Activated CD4-positive, alpha-beta T cell treated with anti-CD3 and anti-CD28 coated beads, Interleukin-2, amount 50 U/mL, for 48 hours (primary cell): Measurements from ENCODE around the gene MYO3A.
"Not testable (repeated sequence)": the region's sequence is repeated elsewhere in the genome, so short reads cannot be mapped to it uniquely, and the experiment has no call there.

ENCODE experiments used
- DNase-seq, 2 experiments: peaks; one replicate each; pipeline ENCODE4 v3.0.0-alpha.2; 2020

Gene MYO3A

DNA sequence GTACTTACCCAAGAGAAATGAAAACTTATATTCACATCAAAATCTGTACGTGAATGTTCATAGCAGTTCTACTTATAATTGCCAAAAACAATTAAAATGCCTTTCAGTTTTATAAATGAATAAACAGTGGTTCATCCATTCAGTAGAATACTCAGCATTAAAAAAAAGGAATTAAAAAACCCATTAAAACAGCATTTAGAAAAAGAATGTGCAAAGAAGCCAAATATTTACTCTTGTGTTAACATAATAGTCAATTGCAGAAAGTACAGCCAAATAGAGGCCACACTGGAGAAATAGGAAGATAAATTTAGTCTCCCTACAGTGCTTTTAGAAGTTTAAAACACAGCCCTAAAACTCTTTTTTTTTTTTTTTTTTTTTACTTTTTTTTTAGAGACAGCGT is 54.6 kb downstream of the MYO3A start:
- DNase-seq = no peak

DNA sequence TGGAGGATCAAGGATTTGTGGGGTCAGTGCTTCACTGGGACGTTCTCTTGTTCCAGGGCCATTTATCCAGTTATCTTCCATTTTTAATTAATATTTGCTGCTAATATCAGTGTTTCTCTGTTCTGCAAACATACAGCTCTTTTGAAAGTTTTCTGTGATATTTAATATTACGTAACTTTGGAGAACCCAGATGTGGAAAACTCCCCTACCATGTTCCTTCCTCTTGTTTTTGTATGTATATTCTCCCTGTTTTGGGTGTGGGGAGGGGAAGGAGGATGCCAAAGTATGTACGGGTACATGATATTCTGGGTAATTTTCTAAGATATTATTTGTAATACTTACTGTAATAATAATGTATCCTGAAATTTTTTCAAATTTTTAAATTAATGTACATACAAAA is 55.9 kb downstream of the MYO3A start:
- no peak for DNase-seq

DNA sequence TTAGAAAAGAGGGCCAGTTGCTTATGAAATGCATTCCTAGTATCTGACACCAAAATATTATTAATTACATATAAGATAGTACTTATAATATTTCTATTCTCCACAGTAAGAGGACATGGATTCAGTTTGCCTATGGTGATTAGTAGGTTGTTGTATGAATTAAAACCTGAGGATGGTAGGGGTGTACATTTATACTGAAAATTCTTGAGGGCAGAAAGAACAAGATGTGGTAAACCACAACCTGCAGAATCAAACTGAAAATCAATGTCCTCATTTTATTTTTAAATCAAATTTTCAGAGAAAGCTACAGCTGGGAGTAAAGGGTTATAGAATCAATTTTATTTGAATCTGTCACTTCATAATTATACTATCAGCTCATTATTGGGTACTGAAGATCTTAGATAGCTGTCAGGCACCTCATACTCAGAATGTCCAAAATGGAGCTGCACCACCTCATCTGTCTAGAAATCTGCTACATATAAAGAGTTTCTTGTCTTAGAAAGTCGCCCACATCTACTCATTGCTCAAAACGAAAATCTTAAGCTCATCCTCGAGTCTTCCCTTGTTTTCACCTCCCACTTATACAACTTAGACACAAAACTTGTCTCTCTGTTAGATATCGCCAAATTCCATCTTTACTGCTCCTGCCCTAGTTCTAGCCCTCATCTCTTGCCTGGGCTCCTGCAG is 65.4 kb downstream of the MYO3A start:
- no peak for DNase-seq

DNA sequence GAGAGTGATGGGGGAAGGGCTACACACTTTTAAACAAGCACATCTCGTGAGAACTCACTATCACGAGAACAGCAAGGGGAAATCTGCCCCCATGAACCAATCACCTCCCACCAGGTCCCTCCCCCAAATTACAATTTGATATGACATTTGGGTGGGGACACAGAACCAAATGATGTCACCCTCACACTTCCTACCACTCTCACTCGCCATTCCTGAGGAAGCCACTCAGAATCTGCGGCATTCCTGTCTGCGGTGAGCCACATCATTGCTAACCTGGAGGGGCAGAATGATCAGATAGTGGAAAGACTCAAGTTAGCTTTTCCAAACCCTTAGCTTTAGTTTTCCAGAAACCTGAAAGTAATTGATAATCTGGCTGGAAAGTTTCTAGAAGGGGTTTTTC is 66.9 kb downstream of the MYO3A start:
- DNase-seq = no peak

DNA sequence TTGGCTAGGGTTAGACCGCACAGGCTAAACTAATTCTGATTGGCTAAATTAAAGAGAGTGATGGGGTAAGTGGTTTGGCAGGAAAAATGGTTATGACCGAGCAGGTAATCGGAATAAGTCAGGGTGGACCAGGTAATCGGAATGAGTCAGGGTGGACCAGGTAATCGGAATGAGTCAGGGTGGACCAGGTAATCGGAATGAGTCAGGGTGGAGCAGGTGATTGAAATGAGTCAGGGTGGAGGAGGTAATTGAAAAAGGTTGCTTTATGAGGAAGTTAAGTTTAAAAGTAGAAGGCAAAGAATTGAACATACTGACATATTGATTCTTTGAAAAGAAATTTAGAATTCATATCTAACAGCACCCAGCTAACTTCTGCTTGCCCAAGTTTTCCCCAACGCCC is 68.4 kb downstream of the MYO3A start:
- not testable (repeated sequence) for DNase-seq

DNA sequence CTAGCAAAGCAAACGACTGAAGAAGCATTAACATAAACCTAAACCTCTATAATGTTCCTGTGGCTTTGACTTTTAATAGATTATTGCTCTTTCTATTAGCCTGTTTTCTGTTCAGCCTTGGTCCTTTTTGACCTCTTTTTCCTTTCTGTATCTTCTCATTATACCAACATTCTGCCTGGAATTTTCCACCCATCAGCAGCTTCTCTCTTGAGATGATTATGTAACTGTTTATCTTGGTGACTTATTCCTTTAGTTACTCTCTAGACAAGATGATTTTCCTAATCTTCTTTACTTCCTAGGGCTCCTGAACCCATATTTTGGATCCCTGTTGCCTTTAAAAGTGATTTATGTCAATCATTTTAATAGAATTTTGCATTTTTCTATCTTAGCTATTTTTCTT is 81.1 kb downstream of the MYO3A start:
- no peak for DNase-seq

DNA sequence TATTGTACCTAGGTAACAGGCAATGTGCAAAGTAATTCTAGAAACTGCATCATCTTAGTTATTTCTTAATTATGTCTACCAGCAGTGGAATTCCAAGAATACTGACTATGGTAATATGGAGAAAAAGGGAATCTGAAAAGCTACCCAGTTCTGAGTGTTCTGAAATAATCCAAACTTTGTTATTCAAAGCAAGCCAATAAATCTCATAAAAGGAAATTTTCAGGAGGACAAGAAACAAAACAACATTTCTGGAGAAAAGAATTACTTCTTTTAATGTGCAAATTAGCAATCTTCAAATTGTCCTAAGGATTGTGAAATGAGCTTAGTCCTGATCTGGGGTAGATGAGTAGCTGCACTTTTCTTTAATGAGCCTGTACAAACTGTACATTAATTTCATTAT is 88.8 kb downstream of the MYO3A start:
- no peak for DNase-seq

DNA sequence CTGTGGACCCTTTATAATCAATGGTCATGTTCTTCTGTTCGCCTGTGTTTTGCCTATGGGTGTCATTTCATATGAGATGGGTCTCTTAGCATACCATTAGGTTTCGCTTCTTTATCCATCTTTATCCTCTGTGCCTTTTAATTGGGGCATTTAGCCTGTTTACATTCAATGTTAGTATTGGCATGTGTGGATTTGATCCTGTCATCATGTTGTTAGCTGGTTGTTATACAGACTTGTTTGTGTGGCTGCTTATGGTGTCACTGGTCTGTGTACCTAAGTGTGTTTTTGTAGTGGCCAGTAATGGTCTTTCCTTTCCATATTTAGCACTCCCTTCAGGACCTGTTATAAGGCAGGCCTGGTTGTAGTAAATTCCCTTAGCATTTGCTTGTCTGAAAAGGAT is 90.3 kb downstream of the MYO3A start:
- DNase-seq = no peak

DNA sequence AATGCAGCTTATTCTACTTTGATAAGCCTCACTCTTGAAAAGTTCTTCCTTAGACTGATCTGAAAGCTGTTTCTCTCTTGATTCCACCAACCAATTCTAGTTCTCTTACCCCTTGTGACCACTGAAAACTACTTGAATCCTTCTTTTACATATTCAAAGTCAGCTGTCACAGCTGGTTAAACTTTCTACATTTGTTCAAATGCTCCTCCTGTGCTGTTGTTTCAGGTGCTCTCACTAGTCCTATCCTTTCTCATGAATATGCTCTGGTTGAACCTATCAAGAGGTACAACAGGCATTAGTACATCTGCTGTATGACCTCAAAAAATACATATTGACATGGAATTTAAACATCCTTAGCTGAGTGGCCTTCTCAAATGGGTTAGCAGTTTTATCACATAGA is 91.5 kb downstream of the MYO3A start:
- DNase-seq = no peak

DNA sequence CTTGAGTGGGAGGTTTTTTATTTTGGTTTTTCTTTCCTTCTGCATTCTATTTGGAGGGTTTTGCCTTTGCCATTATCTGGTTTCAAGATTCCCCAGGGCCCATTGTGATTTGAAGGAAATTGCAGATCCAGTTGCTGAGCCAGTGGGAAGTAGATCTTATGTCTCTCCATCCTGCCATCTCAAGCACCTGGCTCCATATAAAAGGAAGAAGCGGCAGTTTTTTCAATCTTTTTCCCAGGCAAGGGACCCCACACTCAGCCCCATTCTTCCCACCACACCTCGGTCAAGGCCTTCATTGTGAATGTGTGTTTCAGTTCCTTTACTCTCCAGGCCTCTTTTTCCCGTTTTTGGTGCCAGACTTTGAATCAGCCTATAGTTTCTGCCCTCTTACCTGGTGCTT is 95.8 kb downstream of the MYO3A start:
- no peak for DNase-seq

DNA sequence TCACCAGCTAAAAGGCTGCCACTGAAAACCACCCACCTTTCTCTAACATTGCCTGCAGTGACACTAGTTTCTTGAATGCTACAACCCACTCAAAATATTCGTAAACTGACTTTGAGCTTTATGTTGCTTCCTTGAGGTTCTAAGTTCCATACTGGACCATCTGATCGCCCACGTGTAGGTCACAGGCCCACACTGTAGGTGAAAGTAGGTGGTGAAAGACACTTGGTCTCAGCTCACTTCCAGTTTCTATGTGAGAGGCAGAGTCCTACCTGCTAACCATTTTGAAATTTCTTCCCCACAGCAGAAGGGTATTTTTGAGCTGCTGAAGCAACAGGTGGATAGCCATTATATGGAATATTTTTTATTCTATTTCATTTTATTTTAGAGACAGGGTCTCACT is 97.3 kb downstream of the MYO3A start:
- DNase-seq = no peak

DNA sequence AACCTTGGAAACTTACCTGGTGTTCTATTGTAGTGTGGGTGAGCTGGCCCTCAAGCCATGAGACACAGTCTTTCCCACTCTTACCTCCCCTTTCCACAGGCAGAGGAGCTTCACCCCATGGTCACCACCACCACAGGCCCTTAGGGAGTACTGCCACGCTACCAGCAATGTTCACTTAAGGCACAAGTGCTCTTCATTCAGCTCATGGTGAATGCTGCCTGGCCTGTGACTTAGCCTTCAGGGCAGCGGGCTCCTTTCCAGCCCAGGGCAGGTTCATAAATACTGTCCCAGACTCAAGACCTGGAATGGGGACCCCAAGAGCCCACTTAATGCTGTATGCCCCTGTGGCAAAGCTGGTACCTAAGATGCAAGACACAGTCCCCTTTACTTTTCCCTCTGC is 109.4 kb downstream of the MYO3A start:
- no peak for DNase-seq

DNA sequence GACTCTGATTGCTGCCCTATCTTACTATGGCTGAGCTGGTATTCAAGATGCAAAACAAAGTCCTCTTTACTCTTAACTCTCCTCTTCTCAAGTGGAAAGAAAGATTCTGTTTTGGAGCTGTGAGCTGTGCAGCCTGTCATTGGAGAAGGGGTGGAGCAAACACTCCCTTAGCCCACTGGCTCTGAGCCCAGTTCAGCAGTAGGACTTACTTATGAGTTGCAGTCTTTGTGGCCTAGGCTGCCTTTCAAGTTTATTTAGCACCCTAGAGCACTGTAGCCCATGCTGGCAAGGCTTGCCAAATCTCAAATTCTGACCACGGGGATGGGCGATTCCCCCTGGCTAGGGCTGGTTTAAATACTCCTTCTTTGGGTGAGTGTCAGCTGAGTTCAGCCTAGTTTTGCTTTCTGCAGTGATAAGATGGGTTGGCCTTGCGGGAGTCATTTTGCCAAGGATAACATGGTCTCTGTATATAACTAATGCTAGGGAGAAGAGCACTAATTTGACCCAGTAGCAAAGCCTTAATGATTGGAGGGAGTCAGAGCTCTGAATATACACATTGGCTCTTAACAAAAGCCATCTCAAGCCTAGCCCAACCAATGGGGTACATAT is 110.2 kb downstream of the MYO3A start:
- no peak for DNase-seq

DNA sequence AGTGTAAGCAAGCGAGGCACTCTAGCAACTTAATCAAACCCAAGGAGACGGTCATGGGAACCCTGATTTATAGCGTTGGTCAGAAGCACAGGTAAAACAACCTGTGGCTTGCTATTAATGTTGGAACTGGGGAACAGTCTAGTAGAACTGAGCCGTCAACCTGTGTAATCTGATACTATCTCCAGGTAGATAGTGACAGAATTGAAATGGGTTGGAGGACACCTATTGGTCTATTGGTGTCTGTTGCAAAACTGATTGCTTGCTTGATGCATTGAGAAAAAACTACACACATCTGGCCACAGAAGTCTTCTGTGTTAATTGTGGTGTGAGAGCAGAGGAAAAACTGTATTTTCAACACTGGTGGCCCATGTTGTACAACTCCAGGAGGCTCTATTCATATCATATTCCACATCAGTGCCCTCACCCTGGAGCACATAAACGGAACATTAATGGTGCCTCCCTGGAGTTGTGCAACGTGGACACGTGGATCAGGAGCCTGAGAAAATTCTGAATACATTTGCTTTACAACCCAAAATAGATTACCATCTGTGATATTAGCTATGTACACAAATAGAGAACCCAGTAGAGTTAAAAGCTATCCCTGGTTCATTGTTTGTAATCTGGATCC is 112.2 kb downstream of the MYO3A start:
- DNase-seq = no peak

DNA sequence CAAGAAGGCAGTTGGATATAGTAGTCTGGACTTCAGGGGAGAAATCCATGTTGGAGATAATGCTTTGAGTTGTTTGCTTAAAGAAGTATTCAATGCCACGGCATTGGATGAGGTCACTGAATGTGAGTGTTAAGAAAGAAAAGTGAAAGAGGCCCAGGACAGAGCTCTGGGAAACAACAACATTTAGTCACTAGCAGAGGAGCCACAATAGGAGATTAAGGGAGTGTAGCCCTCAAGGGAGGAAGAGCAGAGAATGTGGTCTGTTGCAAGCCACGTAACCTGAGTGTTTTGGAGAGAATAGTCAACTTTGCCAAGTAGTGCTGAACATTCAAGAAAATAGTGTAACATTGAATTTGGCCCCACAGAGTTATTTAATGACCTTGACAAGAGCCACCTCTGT is 114.7 kb downstream of the MYO3A start:
- DNase-seq = no peak

DNA sequence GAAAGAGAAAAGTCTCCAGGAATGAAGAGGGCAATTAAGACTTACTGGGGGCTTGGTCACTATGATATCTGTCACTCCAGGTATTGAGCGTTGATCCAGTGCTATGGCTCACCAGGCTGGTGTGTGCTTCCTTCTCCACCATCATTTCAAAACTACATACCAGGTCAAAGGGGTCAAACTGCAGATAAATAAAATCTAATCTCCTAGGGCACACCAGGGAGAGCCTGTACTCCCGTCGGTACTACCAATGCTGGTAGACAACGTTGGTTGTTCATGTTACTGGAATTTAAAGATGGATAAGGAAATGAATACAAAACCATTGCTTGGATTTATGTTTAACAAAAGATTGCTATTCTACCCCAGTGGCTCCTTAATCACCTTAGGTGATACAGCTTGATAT is 118.3 kb downstream of the MYO3A start:
- no peak for DNase-seq

DNA sequence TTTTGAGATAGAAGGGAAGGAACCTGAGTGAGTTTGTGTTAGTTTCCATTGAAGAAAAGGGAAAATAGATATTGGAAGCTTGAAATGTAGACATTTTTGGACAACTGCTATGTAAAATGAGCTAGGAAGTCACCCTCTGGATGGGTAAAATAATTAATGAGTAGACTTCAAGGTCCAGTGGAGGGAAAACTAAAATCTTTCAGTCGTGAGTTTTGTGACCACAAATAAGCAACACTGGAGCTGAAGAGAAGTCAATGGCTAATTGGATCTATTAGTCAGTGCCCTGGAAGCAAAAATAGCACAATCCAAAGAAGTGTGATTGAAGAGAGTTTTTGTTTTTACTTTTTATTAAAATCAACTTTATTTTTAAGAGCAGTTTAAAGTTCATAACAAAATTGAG is 123.4 kb downstream of the MYO3A start:
- DNase-seq = no peak

DNA sequence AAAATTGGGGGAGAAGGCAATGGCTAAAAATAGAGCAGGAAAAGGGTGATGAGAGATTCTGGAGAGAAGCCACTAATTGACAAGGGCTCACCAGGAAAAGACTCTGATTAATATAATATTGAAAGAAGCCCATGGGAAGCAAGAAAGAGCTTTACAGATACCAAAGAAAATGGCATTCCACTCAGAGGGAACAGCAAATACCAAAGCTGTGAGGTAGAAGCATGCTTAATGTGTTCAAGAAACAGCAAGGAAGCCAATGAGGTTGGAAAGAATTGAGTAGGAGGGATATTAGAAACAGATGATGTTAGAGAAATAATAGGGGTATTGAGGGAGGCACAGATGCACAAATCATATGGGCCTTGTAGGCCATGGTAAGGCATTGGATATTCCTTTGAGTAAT is 130.1 kb downstream of the MYO3A start:
- no peak for DNase-seq

DNA sequence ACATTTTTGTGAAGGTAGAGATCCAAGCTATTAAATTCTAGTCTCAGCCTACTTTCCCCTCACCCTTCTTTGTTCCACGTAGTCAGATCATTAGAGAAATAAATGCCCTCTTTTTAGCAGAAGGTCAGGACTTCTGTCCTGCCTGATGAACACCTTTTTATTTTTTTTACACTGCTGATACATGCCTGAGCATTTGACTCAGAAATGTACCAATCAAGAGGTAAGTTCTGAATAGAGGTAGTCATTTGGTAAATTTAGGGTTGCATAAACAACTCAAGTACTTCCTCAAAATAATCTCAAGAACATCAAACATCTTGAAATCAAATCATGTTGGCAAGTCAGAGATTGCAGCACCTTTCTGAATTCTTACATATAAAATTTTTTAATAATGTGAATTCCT is 133.7 kb downstream of the MYO3A start:
- DNase-seq = no peak

DNA sequence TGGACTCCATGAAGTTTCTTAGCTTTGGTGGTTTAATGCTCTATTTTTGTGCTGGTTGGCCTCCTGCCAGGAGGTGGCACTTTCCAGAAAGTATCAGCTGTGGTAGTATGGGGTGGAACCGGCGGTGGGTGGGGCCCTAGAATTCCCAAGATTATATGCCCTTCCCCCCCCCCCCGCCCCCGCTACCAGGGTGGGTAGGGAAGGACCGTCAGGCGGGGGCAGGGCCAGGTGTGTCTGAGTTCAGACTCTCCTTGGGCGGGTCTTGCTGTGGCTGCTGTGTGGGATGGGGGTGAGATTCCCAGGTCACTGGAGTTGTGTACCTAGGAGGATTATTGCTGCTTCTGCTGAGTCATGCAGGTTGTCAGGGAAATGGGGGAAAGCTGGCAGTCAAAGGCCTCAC is 146.9 kb downstream of the MYO3A start:
- DNase-seq = not testable (repeated sequence)

DNA sequence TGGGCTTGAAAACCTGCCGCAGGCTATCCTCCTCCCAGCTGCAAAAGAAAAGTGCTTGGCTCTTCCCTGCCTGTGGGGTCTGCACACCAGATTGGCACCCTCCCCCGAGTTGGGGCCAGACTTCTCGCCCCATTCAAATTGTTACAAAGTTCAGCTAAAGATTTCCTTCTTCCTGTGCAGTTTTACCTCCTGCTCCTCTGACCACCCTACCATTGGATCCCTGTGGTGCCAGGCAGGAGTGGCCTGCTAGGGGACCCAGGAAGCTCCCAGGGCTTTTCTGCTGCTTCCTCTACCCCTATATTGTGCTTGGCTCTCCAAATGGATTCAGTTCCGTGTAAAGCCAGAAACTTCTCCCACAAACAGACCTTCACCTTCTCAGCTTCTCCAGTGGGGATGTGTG is 147.4 kb downstream of the MYO3A start:
- DNase-seq = no peak

DNA sequence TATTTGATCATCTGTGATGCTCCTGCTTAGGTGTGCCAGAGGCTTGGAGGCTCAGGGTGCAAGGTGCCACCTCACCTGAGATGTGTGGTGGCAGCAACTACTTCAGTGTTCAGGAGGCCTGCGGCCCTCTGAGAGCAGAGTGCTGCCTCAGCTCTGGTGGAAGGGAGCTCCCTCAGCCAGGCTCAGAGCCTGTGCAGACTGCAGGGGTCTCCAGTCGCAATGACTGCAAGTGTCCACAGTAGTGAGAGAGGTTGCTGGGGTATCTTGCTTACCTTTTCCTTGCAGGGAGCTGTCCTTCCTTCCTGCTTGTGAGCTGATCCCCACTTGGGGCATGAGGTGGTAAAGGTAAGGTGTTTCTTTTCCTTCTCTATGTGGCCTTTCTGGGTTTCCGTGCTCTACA is 151.5 kb downstream of the MYO3A start:
- DNase-seq = no peak

DNA sequence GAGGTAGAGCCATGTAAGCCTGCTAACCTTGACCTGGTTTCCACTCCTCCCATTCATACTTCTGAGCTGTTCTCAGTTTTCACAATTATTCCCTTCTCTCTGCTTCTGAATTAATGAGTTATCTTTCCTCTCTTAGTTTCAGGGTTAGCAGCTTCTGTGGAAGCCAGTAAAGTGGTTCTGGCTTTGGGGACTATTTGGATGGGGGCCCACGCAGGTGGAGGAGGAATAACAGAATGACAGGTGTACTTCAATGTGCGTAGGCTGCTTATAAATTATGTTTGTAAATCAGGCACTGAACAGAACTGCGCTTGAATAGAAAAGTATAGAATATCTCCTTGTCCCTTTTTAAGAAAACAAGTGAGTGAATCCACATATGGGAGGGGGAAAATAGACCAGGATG is 153.6 kb downstream of the MYO3A start:
- DNase-seq = no peak

DNA sequence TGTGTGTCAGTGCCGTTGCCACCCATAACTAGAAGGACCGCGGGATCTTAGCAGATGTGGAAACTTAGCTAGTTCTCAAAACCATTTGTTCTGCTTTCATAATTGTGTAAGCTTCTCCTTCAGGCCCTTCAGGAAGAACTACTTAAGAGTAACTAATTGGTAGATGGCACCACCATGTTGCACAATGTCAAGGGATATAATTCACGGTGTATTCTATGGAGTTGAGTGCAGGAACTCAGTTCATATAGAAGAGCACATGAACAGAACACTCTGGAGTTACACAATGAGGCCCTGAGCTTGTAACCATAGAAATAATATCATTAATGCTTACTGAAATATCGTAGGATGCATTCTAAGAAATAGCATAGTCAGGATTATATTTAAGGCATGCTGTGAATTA is 156.0 kb downstream of the MYO3A start:
- DNase-seq = no peak

DNA sequence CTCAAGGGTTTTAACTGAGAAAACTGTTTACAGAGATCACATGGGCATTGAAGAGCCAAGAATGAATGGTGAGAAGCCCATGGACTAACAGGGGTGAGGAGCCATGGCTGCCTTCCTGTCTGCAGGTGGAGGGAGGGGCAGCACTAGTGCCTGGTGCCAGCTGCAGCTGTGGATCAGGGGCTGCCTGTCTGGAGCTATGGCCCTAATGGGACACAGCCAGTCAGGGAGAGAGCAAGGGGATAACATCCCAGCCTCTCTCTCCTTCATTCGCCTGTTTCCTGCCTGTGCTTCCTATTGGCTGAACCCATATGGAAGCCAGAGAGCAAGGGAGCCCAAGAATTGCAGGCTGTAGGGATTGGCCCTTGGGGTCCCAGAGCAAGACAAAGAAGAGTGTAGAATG is 156.7 kb downstream of the MYO3A start:
- no peak for DNase-seq
